GM12878 (cell line): ENCODE measurements around the gene CAT. TPM values are rescaled to one million over a fixed set of nuclear protein-coding genes. Genes with fewer than 3 reads are reported as not detected.

Source experiments
- ATAC-seq: fragments of 200-7000 bp; cut with Tn5 transposase; 3 replicates; pipeline ENCODE4 v1.9.1; 2020; ENCODE audit warnings: mild to moderate bottlenecking, moderate library complexity
- BruUV-seq: library from RNA; stranded (reverse); fragments of 400-500 nt; replicated peaks from 2 replicates; lab custom pipeline; 2021; lab: Mats Ljungman, UMichigan
- CTCF ChIA-PET: fragments of 300-600 bp; sonication (Branson Sonifier 250); formaldehyde crosslinking; extraction: SDS; loops from one replicate; lab custom pipeline; 2021; ENCODE audit warnings: inconsistent platforms; lab: Yijun Ruan, JAX
- POLR2A ChIA-PET: fragments of 350-600 bp; formaldehyde crosslinking; extraction: SDS; loops from one replicate; lab custom pipeline; 2021; ENCODE audit warnings: inconsistent platforms; lab: Charles Lee
- RAD21 ChIA-PET: fragments of 300-600 bp; sonication (Branson Sonifier 250); formaldehyde crosslinking; loops from one replicate; lab custom pipeline; 2023; ENCODE audit warnings: antibody characterized with exemption; ENCODE audit not compliant: unreplicated experiment; lab: Charles Lee
- SMC1A ChIA-PET: fragments of 300-600 bp; sonication (Branson Sonifier 250); formaldehyde crosslinking; loops from one replicate; lab custom pipeline; 2023; ENCODE audit not compliant: unreplicated experiment, uncharacterized antibody; lab: Charles Lee
- DNase-seq: peaks from one replicate; pipeline ENCODE4 v3.0.0-alpha.2; 2011; ENCODE audit warnings: low read depth, low spot score
- FAIRE-seq: peaks from 3 replicates; lab custom pipeline; 2011; peaks lifted over from hg19 to GRCh38; lab: Jason Lieb, UNC
- H2AFZ ChIP-seq: 2 replicates; pipeline ENCODE4 v1.6.0; 2011; ENCODE audit warnings: low read depth, low read length, control low read depth; ENCODE audit not compliant: control insufficient read depth
- H3K27ac ChIP-seq: 2 replicates; pipeline ENCODE4 v1.5.1; 2011; ENCODE audit warnings: control low read depth; ENCODE audit not compliant: control insufficient read depth, insufficient read depth
- H3K27me3 ChIP-seq, 2 experiments: replicated peaks in 1 of 2; 2 replicates each; pipeline versions ENCODE4 v1.6.0 to v1.6.1; 2011; ENCODE audit warnings: low read length in 1 of 2; ENCODE audit not compliant: control insufficient read depth in 2 of 2, insufficient read depth in 2 of 2
- H3K36me3 ChIP-seq, 2 experiments: 2 replicates each; pipeline ENCODE4 v1.5.1; 2011; ENCODE audit warnings: low read length in 1 of 2; ENCODE audit not compliant: control insufficient read depth in 2 of 2, insufficient read depth in 2 of 2
- H3K4me1 ChIP-seq: 2 replicates; pipeline ENCODE4 v1.6.1; 2011; ENCODE audit warnings: mild to moderate bottlenecking, low read length, moderate library complexity, mixed read lengths; ENCODE audit not compliant: control insufficient read depth, insufficient read depth
- H3K4me2 ChIP-seq: 2 replicates; pipeline ENCODE4 v1.6.0; 2011; ENCODE audit warnings: control low read depth; ENCODE audit not compliant: control insufficient read depth, insufficient read depth
- H3K4me3 ChIP-seq: fragments of 200-600 bp; sonication (generic); 2 replicates; pipeline ENCODE4 v1.5.1; 2016
- H3K79me2 ChIP-seq: 2 replicates; pipeline ENCODE4 v1.6.0; 2011; ENCODE audit warnings: low read length; ENCODE audit not compliant: control insufficient read depth, insufficient read depth
- H3K9ac ChIP-seq: 2 replicates; pipeline ENCODE4 v1.8.0; 2011; ENCODE audit warnings: low read length, control low read depth, mixed read lengths; ENCODE audit not compliant: control insufficient read depth, insufficient read depth
- H3K9me3 ChIP-seq: replicated peaks from 3 replicates; pipeline ENCODE4 v1.5.1; 2011; ENCODE audit warnings: mild to moderate bottlenecking, low read length; ENCODE audit not compliant: control insufficient read depth, insufficient read depth
- H4K20me1 ChIP-seq: 2 replicates; pipeline ENCODE4 v1.6.0; 2011; ENCODE audit not compliant: control insufficient read depth, insufficient read depth
- DPF2 ChIP-seq: fragments of 450-650 bp; IDR thresholded peaks from 2 replicates; pipeline ENCODE4 v1.6.1; 2017; ENCODE audit warnings: mild to moderate bottlenecking
- PBX3 ChIP-seq: IDR thresholded peaks from 2 replicates; pipeline ENCODE4 v1.6.1; 2011; ENCODE audit warnings: mild to moderate bottlenecking, low read depth, low read length, moderate library complexity; ENCODE audit not compliant: insufficient replicate concordance
- POU2F2 ChIP-seq: IDR thresholded peaks from 3 replicates; pipeline ENCODE4 v1.6.1; 2011; ENCODE audit warnings: low read depth, mild to moderate bottlenecking, low read length, borderline replicate concordance
- REST ChIP-seq: IDR thresholded peaks from 2 replicates; pipeline ENCODE4 v1.6.1; 2012; ENCODE audit warnings: mild to moderate bottlenecking, low read depth, low read length
- SIX5 ChIP-seq: IDR thresholded peaks from 2 replicates; pipeline ENCODE4 v1.6.1; 2011; ENCODE audit warnings: mild to moderate bottlenecking, low read depth, low read length, moderate library complexity; ENCODE audit not compliant: severe bottlenecking
- SMC3 ChIP-seq: IDR thresholded peaks from 2 replicates; pipeline ENCODE4 v1.6.1; 2011; ENCODE audit warnings: low read length, improper control_type of control experiment, borderline replicate concordance
- ZNF622 ChIP-seq: fragments of 450-650 bp; IDR thresholded peaks from 2 replicates; pipeline ENCODE4 v1.6.1; 2017; ENCODE audit warnings: mild to moderate bottlenecking, inconsistent platforms
- WGBS: methylation state at CpG from one replicate; pipeline ENCODE4 v1.1.6; 2016; ENCODE audit warnings: low lambda C conversion rate; ENCODE audit not compliant: insufficient replicate concordance, insufficient coverage; ENCODE audit errors: missing lambda C conversion rate; 5-methylcytosine and 5-hydroxymethylcytosine counted together
- in situ Hi-C: fragments of 300-500 bp; cut with MboI; formaldehyde crosslinking; loops from 9 replicates; pipeline ENCODE4 v1.14.3; 2018; ENCODE audit warnings: mixed read lengths
- intact Hi-C: fragments of 100-400 bp; cut with micrococcal nuclease; formaldehyde crosslinking; loops from one replicate; pipeline ENCODE4 v1.14.2; 2022; ENCODE audit not compliant: unreplicated experiment
- polyA plus RNA-seq, 11 experiments: library from polyadenylated mRNA; depleted of rRNA in 4 of 11; unstranded in 6 of 11; stranded (reverse) in 5 of 11; fragments of >200 nt; fragmentation: Nextera tagmentation in 4 of 11; fragmentation: Illumina TruSeq in 1 of 11; extraction: Ambion mirVana in 4 of 11; extraction: Trizol in 1 of 11; gene quantifications; 1 replicate in 1 of 11; 2 replicates in 10 of 11; pipeline versions ENCODE4 v1.2.1 to v1.2.3, GENCODE V29; 2011 to 2016; ENCODE audit warnings: inconsistent platforms in 2 of 11, missing spikeins in 2 of 11, low read depth in 1 of 11
- total RNA-seq, 4 experiments: library from RNA; depleted of rRNA in 3 of 4; stranded (reverse); fragments of >200 nt in 3 of 4; fragmentation: Illumina TruSeq in 1 of 4; extraction: Trizol in 1 of 4; gene quantifications; 2 replicates each; pipeline versions ENCODE4 v1.2.1 to v1.2.3, GENCODE V29; 2013 to 2021
- TF ChIP-seq, protein P1 (sequence below): fragments of 450-650 bp; IDR thresholded peaks from 2 replicates; pipeline ENCODE4 v1.6.1; 2014; ENCODE audit warnings: mild to moderate bottlenecking
- TF ChIP-seq, protein P2 (sequence below): IDR thresholded peaks from 2 replicates; pipeline ENCODE4 v1.6.1; 2012; ENCODE audit warnings: low read depth, low read length, improper control_type of control experiment
- TF ChIP-seq, protein P3 (sequence below): IDR thresholded peaks from 2 replicates; pipeline ENCODE4 v1.6.1; 2011; ENCODE audit warnings: borderline replicate concordance, low read depth, mild to moderate bottlenecking, moderate library complexity, mixed read lengths, low read length; ENCODE audit not compliant: insufficient read depth; ENCODE audit errors: extremely low read length
- TF ChIP-seq, protein P4 (sequence below): fragments of 150-350 bp; IDR thresholded peaks from 2 replicates; pipeline ENCODE4 v1.6.1; 2016; ENCODE audit warnings: low read depth, low read length

The CAT gene
- total and polyA plus RNA-seq, 10 of the 15 experiments (the other 5 are each of a cell fraction or from before 2014, with no cell fraction given), result 22.4 to 71.3 (median 33.6) TPM

- ChIA-PET CTCF (no interaction called here), RAD21 (no interaction called here)
- TF ChIP-seq, protein P1, sequence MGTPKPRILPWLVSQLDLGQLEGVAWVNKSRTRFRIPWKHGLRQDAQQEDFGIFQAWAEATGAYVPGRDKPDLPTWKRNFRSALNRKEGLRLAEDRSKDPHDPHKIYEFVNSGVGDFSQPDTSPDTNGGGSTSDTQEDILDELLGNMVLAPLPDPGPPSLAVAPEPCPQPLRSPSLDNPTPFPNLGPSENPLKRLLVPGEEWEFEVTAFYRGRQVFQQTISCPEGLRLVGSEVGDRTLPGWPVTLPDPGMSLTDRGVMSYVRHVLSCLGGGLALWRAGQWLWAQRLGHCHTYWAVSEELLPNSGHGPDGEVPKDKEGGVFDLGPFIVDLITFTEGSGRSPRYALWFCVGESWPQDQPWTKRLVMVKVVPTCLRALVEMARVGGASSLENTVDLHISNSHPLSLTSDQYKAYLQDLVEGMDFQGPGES, result no peak
- TF ChIP-seq, protein P2, sequence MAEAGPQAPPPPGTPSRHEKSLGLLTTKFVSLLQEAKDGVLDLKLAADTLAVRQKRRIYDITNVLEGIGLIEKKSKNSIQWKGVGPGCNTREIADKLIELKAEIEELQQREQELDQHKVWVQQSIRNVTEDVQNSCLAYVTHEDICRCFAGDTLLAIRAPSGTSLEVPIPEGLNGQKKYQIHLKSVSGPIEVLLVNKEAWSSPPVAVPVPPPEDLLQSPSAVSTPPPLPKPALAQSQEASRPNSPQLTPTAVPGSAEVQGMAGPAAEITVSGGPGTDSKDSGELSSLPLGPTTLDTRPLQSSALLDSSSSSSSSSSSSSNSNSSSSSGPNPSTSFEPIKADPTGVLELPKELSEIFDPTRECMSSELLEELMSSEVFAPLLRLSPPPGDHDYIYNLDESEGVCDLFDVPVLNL, result no peak
- TF ChIP-seq, protein P3, sequence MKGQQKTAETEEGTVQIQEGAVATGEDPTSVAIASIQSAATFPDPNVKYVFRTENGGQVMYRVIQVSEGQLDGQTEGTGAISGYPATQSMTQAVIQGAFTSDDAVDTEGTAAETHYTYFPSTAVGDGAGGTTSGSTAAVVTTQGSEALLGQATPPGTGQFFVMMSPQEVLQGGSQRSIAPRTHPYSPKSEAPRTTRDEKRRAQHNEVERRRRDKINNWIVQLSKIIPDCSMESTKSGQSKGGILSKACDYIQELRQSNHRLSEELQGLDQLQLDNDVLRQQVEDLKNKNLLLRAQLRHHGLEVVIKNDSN, result no peak
- TF ChIP-seq SMC3 (no peak), REST (no peak), SIX5 (no peak), PBX3 (no peak), POU2F2 (no peak), ZNF622 (no peak), DPF2 (no peak)
- TF ChIP-seq, protein P4, sequence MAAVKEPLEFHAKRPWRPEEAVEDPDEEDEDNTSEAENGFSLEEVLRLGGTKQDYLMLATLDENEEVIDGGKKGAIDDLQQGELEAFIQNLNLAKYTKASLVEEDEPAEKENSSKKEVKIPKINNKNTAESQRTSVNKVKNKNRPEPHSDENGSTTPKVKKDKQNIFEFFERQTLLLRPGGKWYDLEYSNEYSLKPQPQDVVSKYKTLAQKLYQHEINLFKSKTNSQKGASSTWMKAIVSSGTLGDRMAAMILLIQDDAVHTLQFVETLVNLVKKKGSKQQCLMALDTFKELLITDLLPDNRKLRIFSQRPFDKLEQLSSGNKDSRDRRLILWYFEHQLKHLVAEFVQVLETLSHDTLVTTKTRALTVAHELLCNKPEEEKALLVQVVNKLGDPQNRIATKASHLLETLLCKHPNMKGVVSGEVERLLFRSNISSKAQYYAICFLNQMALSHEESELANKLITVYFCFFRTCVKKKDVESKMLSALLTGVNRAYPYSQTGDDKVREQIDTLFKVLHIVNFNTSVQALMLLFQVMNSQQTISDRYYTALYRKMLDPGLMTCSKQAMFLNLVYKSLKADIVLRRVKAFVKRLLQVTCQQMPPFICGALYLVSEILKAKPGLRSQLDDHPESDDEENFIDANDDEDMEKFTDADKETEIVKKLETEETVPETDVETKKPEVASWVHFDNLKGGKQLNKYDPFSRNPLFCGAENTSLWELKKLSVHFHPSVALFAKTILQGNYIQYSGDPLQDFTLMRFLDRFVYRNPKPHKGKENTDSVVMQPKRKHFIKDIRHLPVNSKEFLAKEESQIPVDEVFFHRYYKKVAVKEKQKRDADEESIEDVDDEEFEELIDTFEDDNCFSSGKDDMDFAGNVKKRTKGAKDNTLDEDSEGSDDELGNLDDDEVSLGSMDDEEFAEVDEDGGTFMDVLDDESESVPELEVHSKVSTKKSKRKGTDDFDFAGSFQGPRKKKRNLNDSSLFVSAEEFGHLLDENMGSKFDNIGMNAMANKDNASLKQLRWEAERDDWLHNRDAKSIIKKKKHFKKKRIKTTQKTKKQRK, result no peak
These were observed 12.9 kb upstream of the CAT start for GRCh38 chr11:34425867-34426266.

More at GRCh38 chr11:34425867-34426266, 12.9 kb upstream of the CAT start:
- ChIA-PET POLR2A (no interaction called here), SMC1A (interaction anchor here (1.1 kb wide), 1 partner anchor 251 kb away, joined by 3 read pairs; no protein-coding TSS in a partner anchor)
- Histone ChIP-seq H3K9me3 (no peaks in the 10 kb centered on the region), H3K4me3 (no peak overlapping the region), H2AFZ (no peak overlapping the region), H3K27me3 (peaks cover 0 to under 1% of the 10 kb centered on the region in 2 experiments; a peak in 1 of 4 replicates), H3K9ac (no peak overlapping the region), H3K36me3 (no peaks in the 10 kb centered on the region), H3K4me2 (no peak overlapping the region), H3K27ac (no peak overlapping the region), H3K4me1 (no peaks in the 10 kb centered on the region), H3K79me2 (no peaks in the 10 kb centered on the region), H4K20me1 (no peaks in the 10 kb centered on the region)
- 96% methylated on average over 1 of the region's 1 CpG for WGBS
- BruUV-seq, result no TSS peak
- intact Hi-C loops (no loop called here), in situ Hi-C loops (no loop called here)
- no peak for DNase-seq
- no peak for ATAC-seq
- no peak for FAIRE-seq
